GM23338 (cell line): ENCODE data around the gene INPP4B.

ENCODE experiments used
- CREB1 ChIP-seq: fragments of 250-450 bp; sonication (Bioruptor Pico); IDR thresholded peaks from 2 replicates; pipeline ENCODE4 v1.5.0; 2020; ENCODE audit warnings: low read depth, mild to moderate bottlenecking, moderate library complexity
- CTCF ChIP-seq, 2 experiments: fragments of 200-600 bp in 1 of 2; sonication (generic) in 1 of 2; conservative IDR thresholded peaks; 2 replicates each; pipeline versions ENCODE4 v1.5.1 to v1.6.1; 2016 to 2017; ENCODE audit warnings: antibody characterized with exemption in 2 of 2, low read depth in 2 of 2, mild to moderate bottlenecking in 2 of 2, moderate library complexity in 1 of 2
- ETS1 ChIP-seq: IDR thresholded peaks from 2 replicates; pipeline ENCODE4 v1.6.1; 2016; ENCODE audit warnings: antibody characterized with exemption
- EZH2 ChIP-seq: fragments of 200-600 bp; sonication (generic); IDR thresholded peaks from one replicate; pipeline ENCODE4 v1.8.0; 2017; ENCODE audit warnings: antibody characterized with exemption, mild to moderate bottlenecking, low read depth; ENCODE audit not compliant: unreplicated experiment
- POLR2AphosphoS5 ChIP-seq: IDR thresholded peaks from 2 replicates; pipeline ENCODE4 v1.6.1; 2016; ENCODE audit warnings: antibody characterized with exemption, low read depth
- REST ChIP-seq: IDR thresholded peaks from one replicate; pipeline ENCODE4 v1.6.1; 2018; ENCODE audit warnings: antibody characterized with exemption; ENCODE audit not compliant: unreplicated experiment
- ZNF462 ChIP-seq: fragments of 250-450 bp; sonication (Bioruptor Pico); IDR thresholded peaks from 2 replicates; pipeline ENCODE4 v1.5.0; 2020; ENCODE audit warnings: mild to moderate bottlenecking, moderate library complexity

GRCh38 chr4:142718981-142719380 lies 127.1 kb downstream of the INPP4B start:
- TF ChIP-seq POLR2AphosphoS5: no peak
- TF ChIP-seq CTCF (conservative IDR thresholded peaks at IDR 0.05; ENCODE audit: low read depth in 2 of 2): no peak
- TF ChIP-seq ZNF462 (CRISPR knock-in tag): no peak
- TF ChIP-seq EZH2: no peak
- no peak for TF ChIP-seq CREB1 (CRISPR knock-in tag)
- no peak for TF ChIP-seq REST
- TF ChIP-seq ETS1: no peak
